ENCODE results near the gene TSC2. TPM values are rescaled to one million over a fixed set of nuclear protein-coding genes. Genes with fewer than 3 reads are reported as not detected.

Gene TSC2
- total RNA-seq, 1 experiment from 2014 or later = 134 TPM

- DNase-seq (ENCODE audit: low spot score) (no peak), ATAC-seq (no peak)
- CTCF ChIA-PET = interaction anchor here (0.6 to 3.5 kb wide), 14 partner anchors 8 to 514 kb away, joined by 3 to 42 read pairs (median 9); partner anchors contain the start of genes NTHL1, PDPK1, TRAF7 and TSC2
- Mint-ChIP-seq H3K27me3 (ENCODE audit: low read depth) (peaks cover 65% of the 10 kb centered on the region), H3K4me3 (peak overlapping the region; percentile 50), H3K36me3 (no peaks in the 10 kb centered on the region), H3K9me3 (no peaks in the 10 kb centered on the region), H3K4me1 (peaks cover 14% of the 10 kb centered on the region), H3K27ac (no peak overlapping the region)
- no peak for TF ChIP-seq FOXP1 (CRISPR knock-in tag; IDR thresholded peaks at IDR 0.05; ENCODE audit: borderline replicate concordance)
- TF ChIP-seq USF2 (CRISPR knock-in tag; IDR thresholded peaks at IDR 0.05) = no peak
- no peak for TF ChIP-seq ZMAT4 (CRISPR knock-in tag; IDR thresholded peaks at IDR 0.05)
- no peak for TF ChIP-seq ZNF396 (CRISPR knock-in tag; IDR thresholded peaks at IDR 0.05; ENCODE audit: borderline replicate concordance)
- no peak for TF ChIP-seq TEAD1 (CRISPR knock-in tag; IDR thresholded peaks at IDR 0.05)
- no peak for TF ChIP-seq CREB1 (CRISPR knock-in tag; IDR thresholded peaks at IDR 0.05)
- TF ChIP-seq CTCF (IDR thresholded peaks at IDR 0.05) = no peak
- POLR2A ChIA-PET = interaction anchor here (1.5 kb wide), 1 partner anchor 20 kb away, joined by 4 read pairs; no protein-coding TSS in a partner anchor
These were observed 23.8 kb upstream of the TSC2 start for GRCh38 chr16:2024032-2024420.

GRCh38 chr16:2025251-2025650, 22.5 kb upstream of the TSC2 start:
- Mint-ChIP-seq H3K27me3 (ENCODE audit: low read depth) (peaks cover 54% of the 10 kb centered on the region), H3K4me1 (peaks cover 14% of the 10 kb centered on the region), H3K36me3 (no peaks in the 10 kb centered on the region), H3K27ac (no peak overlapping the region), H3K4me3 (no peak overlapping the region), H3K9me3 (no peaks in the 10 kb centered on the region)
- TF ChIP-seq ZNF138 (CRISPR knock-in tag; conservative IDR thresholded peaks at IDR 0.05) = no peak
- TF ChIP-seq JAZF1 (CRISPR knock-in tag; IDR thresholded peaks at IDR 0.05) = no peak
- ChIA-PET CTCF (interaction anchor here (0.6 to 3.5 kb wide), 4 partner anchors 9 to 118 kb away, joined by 3 to 27 read pairs (median 4); partner anchors contain the start of genes NTHL1 and TSC2), POLR2A (interaction anchor here (0.7 kb wide), 1 partner anchor 122 kb away, joined by 3 read pairs; no protein-coding TSS in a partner anchor)
- ATAC-seq (no peak), DNase-seq (ENCODE audit: low spot score) (no peak)

GRCh38 chr16:2025878-2026460, 21.8 kb upstream of the TSC2 start:
- peaks cover 47% of the 10 kb centered on the region for H3K27me3 Mint-ChIP-seq (ENCODE audit: low read depth)
- no peaks in the 10 kb centered on the region for H3K36me3 Mint-ChIP-seq
- DNase-seq (ENCODE audit: low spot score) = no peak
- H3K4me3 Mint-ChIP-seq = peak overlapping the region; percentile 53
- H3K9me3 Mint-ChIP-seq = no peaks in the 10 kb centered on the region
- ChIA-PET CTCF (interaction anchor here (0.6 to 2.3 kb wide), 5 partner anchors 9 to 117 kb away, joined by 3 to 16 read pairs (median 3); partner anchors contain the start of genes NTHL1 and TSC2), POLR2A (interaction anchor here (0.6 to 0.7 kb wide), 2 partner anchors 56 to 121 kb away, joined by 3 to 4 read pairs; no protein-coding TSS in a partner anchor)
- H3K27ac Mint-ChIP-seq = no peak overlapping the region
- peaks cover 12% of the 10 kb centered on the region for H3K4me1 Mint-ChIP-seq
- ATAC-seq = no peak
- TF ChIP-seq, protein P1, sequence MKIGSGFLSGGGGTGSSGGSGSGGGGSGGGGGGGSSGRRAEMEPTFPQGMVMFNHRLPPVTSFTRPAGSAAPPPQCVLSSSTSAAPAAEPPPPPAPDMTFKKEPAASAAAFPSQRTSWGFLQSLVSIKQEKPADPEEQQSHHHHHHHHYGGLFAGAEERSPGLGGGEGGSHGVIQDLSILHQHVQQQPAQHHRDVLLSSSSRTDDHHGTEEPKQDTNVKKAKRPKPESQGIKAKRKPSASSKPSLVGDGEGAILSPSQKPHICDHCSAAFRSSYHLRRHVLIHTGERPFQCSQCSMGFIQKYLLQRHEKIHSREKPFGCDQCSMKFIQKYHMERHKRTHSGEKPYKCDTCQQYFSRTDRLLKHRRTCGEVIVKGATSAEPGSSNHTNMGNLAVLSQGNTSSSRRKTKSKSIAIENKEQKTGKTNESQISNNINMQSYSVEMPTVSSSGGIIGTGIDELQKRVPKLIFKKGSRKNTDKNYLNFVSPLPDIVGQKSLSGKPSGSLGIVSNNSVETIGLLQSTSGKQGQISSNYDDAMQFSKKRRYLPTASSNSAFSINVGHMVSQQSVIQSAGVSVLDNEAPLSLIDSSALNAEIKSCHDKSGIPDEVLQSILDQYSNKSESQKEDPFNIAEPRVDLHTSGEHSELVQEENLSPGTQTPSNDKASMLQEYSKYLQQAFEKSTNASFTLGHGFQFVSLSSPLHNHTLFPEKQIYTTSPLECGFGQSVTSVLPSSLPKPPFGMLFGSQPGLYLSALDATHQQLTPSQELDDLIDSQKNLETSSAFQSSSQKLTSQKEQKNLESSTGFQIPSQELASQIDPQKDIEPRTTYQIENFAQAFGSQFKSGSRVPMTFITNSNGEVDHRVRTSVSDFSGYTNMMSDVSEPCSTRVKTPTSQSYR (CRISPR knock-in tag; IDR thresholded peaks at IDR 0.05) = no peak
- TF ChIP-seq KAT7 (CRISPR knock-in tag; IDR thresholded peaks at IDR 0.05; ENCODE audit: borderline replicate concordance) (no peak), JUN (CRISPR knock-in tag; IDR thresholded peaks at IDR 0.05) (no peak), E2F1 (CRISPR knock-in tag; IDR thresholded peaks at IDR 0.05) (no peak), AFF4 (CRISPR knock-in tag; IDR thresholded peaks at IDR 0.05; ENCODE audit: borderline replicate concordance) (no peak), TEAD1 (CRISPR knock-in tag; IDR thresholded peaks at IDR 0.05) (no peak), SMAD3 (CRISPR knock-in tag; IDR thresholded peaks at IDR 0.05; ENCODE audit: borderline replicate concordance) (no peak), ATF1 (CRISPR knock-in tag; IDR thresholded peaks at IDR 0.05) (no peak), ZNF396 (CRISPR knock-in tag; IDR thresholded peaks at IDR 0.05; ENCODE audit: borderline replicate concordance) (no peak), ZBTB21 (CRISPR knock-in tag; IDR thresholded peaks at IDR 0.05; ENCODE audit: borderline replicate concordance) (no peak)
